Caco-2 (cell line): ENCODE results near the gene RANBP17. TPM values are rescaled to one million over a fixed set of nuclear protein-coding genes. Genes with fewer than 3 reads are reported as not detected.
"Not testable (repeated sequence)": the region's sequence is repeated elsewhere in the genome, so short reads cannot be mapped to it uniquely, and the experiment has no call there.

ENCODE experiments used
- BruUV-seq: library from RNA; stranded (reverse); fragments of 400-500 nt; replicated peaks from 2 replicates; lab custom pipeline; 2021; lab: Mats Ljungman, UMichigan
- CTCF ChIA-PET: fragments of 300-600 bp; sonication (Branson Sonifier 250); formaldehyde crosslinking; loops from one replicate; lab custom pipeline; 2022; ENCODE audit warnings: antibody characterized with exemption; lab: Charles Lee
- POLR2A ChIA-PET: fragments of 300-600 bp; sonication (Branson Sonifier 250); formaldehyde crosslinking; loops from one replicate; lab custom pipeline; 2022; ENCODE audit warnings: antibody characterized with exemption; lab: Charles Lee
- DNase-seq, 2 experiments: peaks; one replicate each; pipeline versions ENCODE4 v3.0.0 to v3.0.0-alpha.2; 2020 to 2022
- H3K27me3 ChIP-seq: replicated peaks from 2 replicates; pipeline ENCODE4 v1.6.0; 2011; ENCODE audit warnings: low read length; ENCODE audit not compliant: control insufficient read depth, insufficient read depth
- H3K36me3 ChIP-seq: 2 replicates; pipeline ENCODE4 v1.5.1; 2011; ENCODE audit warnings: low read length; ENCODE audit not compliant: control insufficient read depth, insufficient read depth
- H3K4me1 ChIP-seq: fragments of 250-450 bp; sonication (Bioruptor Pico); 2 replicates; pipeline ENCODE4 v1.5.1; 2020; ENCODE audit warnings: mild to moderate bottlenecking
- H3K4me3 ChIP-seq: 2 replicates; pipeline ENCODE4 v1.5.1; 2011; ENCODE audit warnings: low read depth, mild to moderate bottlenecking, control low read depth, low read length
- H3K9me3 ChIP-seq: fragments of 250-450 bp; sonication (Bioruptor Pico); 2 replicates; pipeline ENCODE4 v1.5.1; 2020; ENCODE audit warnings: mild to moderate bottlenecking, moderate library complexity
- H3K27ac Mint-ChIP-seq: one replicate; pipeline ENCODE4 v1.8.0; 2022; ENCODE audit warnings: mixed read lengths; ENCODE audit not compliant: unreplicated experiment
- H3K27me3 Mint-ChIP-seq: one replicate; pipeline ENCODE4 v1.8.0; 2022; ENCODE audit warnings: mixed read lengths; ENCODE audit not compliant: insufficient read depth, unreplicated experiment
- H3K36me3 Mint-ChIP-seq: one replicate; pipeline ENCODE4 v1.8.0; 2022; ENCODE audit warnings: mild to moderate bottlenecking, mixed read lengths; ENCODE audit not compliant: insufficient read depth, unreplicated experiment
- H3K4me1 Mint-ChIP-seq: one replicate; pipeline ENCODE4 v1.8.0; 2022; ENCODE audit warnings: low read depth, mixed read lengths; ENCODE audit not compliant: unreplicated experiment
- H3K4me3 Mint-ChIP-seq: one replicate; pipeline ENCODE4 v1.8.0; 2022; ENCODE audit warnings: mild to moderate bottlenecking, moderate library complexity, mixed read lengths; ENCODE audit not compliant: unreplicated experiment
- H3K9me3 Mint-ChIP-seq: one replicate; pipeline ENCODE4 v1.8.0; 2022; ENCODE audit warnings: mixed read lengths; ENCODE audit not compliant: unreplicated experiment
- CTCF ChIP-seq, 2 experiments: fragments of 200-600 bp in 1 of 2; IDR thresholded peaks; 1 replicate in 1 of 2; 2 replicates in 1 of 2; pipeline versions ENCODE4 v1.5.1 to v1.8.0; 2011 to 2022; ENCODE audit warnings: antibody characterized with exemption in 1 of 2, control low read depth in 1 of 2, inconsistent platforms in 1 of 2, low read depth in 1 of 2, low read length in 1 of 2, mild to moderate bottlenecking in 1 of 2, moderate library complexity in 1 of 2; ENCODE audit not compliant: insufficient read depth in 1 of 2, severe bottlenecking in 1 of 2, unreplicated experiment in 1 of 2
- intact Hi-C: fragments of 100-400 bp; cut with micrococcal nuclease; formaldehyde crosslinking; loops from one replicate; pipeline ENCODE4 v1.10.0; 2022; ENCODE audit not compliant: unreplicated experiment
- total RNA-seq: library from RNA; stranded (reverse); gene quantifications from 2 replicates; pipeline ENCODE4 v1.2.3, GENCODE V29; 2022

RANBP17 gene
- total RNA-seq, 1 experiment from 2014 or later = 28.2 TPM

- ChIA-PET CTCF (interaction anchor here (0.6 to 0.7 kb wide), 2 partner anchors 54 to 69 kb away, joined by 3 read pairs; no protein-coding TSS in a partner anchor), POLR2A (interaction anchor here (0.5 kb wide), 1 partner anchor 536 kb away, joined by 4 read pairs; no protein-coding TSS in a partner anchor)
- Mint-ChIP-seq H3K4me3 (peak overlapping the region; percentile 61), H3K27ac (peak overlapping the region; percentile 21), H3K9me3 (peaks cover 28% of the 10 kb centered on the region), H3K4me1 (peaks cover 23% of the 10 kb centered on the region), H3K36me3 (peaks cover 19% of the 10 kb centered on the region), H3K27me3 (no peaks in the 10 kb centered on the region)
- no peak for TF ChIP-seq CTCF (IDR thresholded peaks at IDR 0.05; ENCODE audit: insufficient read depth in 1 of 2, low read depth in 1 of 2, low read length in 1 of 2, severe bottlenecking in 1 of 2, unreplicated experiment in 1 of 2)
- DNase-seq = no peak
- H3K27me3 ChIP-seq = no peaks in the 10 kb centered on the region
- BruUV-seq = no TSS peak
- intact Hi-C loops = no loop called here
- H3K4me3 ChIP-seq = no peak overlapping the region
- H3K4me1 ChIP-seq = peaks cover 25% of the 10 kb centered on the region
- peaks cover 12% of the 10 kb centered on the region for H3K9me3 ChIP-seq
- no peaks in the 10 kb centered on the region for H3K36me3 ChIP-seq
Observed at GRCh38 chr5:170863646-170864045, 1.8 kb downstream of the RANBP17 start.

- Mint-ChIP-seq H3K4me3 (no peak overlapping the region), H3K27me3 (no peaks in the 10 kb centered on the region), H3K36me3 (peaks cover 16% of the 10 kb centered on the region), H3K9me3 (peaks cover 9% of the 10 kb centered on the region), H3K4me1 (peaks cover 23% of the 10 kb centered on the region), H3K27ac (no peak overlapping the region)
- TF ChIP-seq CTCF (IDR thresholded peaks at IDR 0.05; ENCODE audit: insufficient read depth in 1 of 2, low read depth in 1 of 2, low read length in 1 of 2, severe bottlenecking in 1 of 2, unreplicated experiment in 1 of 2) = no peak
- peaks cover 25% of the 10 kb centered on the region for H3K4me1 ChIP-seq
- no peak overlapping the region for H3K4me3 ChIP-seq
- H3K9me3 ChIP-seq = peaks cover 12% of the 10 kb centered on the region
- H3K36me3 ChIP-seq = no peaks in the 10 kb centered on the region
- BruUV-seq = no TSS peak
- DNase-seq = no peak
- CTCF ChIA-PET = no interaction called here
- POLR2A ChIA-PET = no interaction called here
- intact Hi-C loops = no loop called here
- no peaks in the 10 kb centered on the region for H3K27me3 ChIP-seq
Observed at GRCh38 chr5:170865622-170866021, 3.8 kb downstream of the RANBP17 start.

- H3K36me3 ChIP-seq = no peaks in the 10 kb centered on the region
- TF ChIP-seq CTCF (IDR thresholded peaks at IDR 0.05; ENCODE audit: insufficient read depth in 1 of 2, low read depth in 1 of 2, low read length in 1 of 2, severe bottlenecking in 1 of 2, unreplicated experiment in 1 of 2) = no peak
- ChIA-PET POLR2A (no interaction called here), CTCF (no interaction called here)
- peaks cover 16% of the 10 kb centered on the region for H3K9me3 ChIP-seq
- Mint-ChIP-seq H3K36me3 (peaks cover 5% of the 10 kb centered on the region), H3K4me3 (no peak overlapping the region), H3K9me3 (no peaks in the 10 kb centered on the region), H3K27ac (no peak overlapping the region), H3K27me3 (no peaks in the 10 kb centered on the region), H3K4me1 (peaks cover 21% of the 10 kb centered on the region)
- no peaks in the 10 kb centered on the region for H3K27me3 ChIP-seq
- no peak overlapping the region for H3K4me3 ChIP-seq
- peaks cover 24% of the 10 kb centered on the region for H3K4me1 ChIP-seq
- DNase-seq = no peak
- intact Hi-C loops = no loop called here
- BruUV-seq = no TSS peak
Observed at GRCh38 chr5:170867825-170868224, 6.0 kb downstream of the RANBP17 start.

- peaks cover 21% of the 10 kb centered on the region for H3K9me3 Mint-ChIP-seq
- H3K4me1 ChIP-seq, intact Hi-C loops, CTCF ChIA-PET, DNase-seq, H3K4me3 Mint-ChIP-seq, H3K36me3 Mint-ChIP-seq, H3K27me3 Mint-ChIP-seq, H3K27me3 ChIP-seq, H3K4me1 Mint-ChIP-seq, H3K27ac Mint-ChIP-seq, POLR2A ChIA-PET, H3K4me3 ChIP-seq, H3K36me3 ChIP-seq, BruUV-seq: not testable (repeated sequence)
- peaks cover 16% of the 10 kb centered on the region for H3K9me3 ChIP-seq
Observed at GRCh38 chr5:170870390-170870789, 8.6 kb downstream of the RANBP17 start.
